Superior temporal gyrus (tissue), 1 donor: ENCODE results near the gene PNPLA4.

Source experiments
- DNase-seq: peaks from one replicate; pipeline ENCODE4 v3.0.0-alpha.2; 2016; ENCODE audit errors: extremely low spot score

The PNPLA4 gene, protein sequence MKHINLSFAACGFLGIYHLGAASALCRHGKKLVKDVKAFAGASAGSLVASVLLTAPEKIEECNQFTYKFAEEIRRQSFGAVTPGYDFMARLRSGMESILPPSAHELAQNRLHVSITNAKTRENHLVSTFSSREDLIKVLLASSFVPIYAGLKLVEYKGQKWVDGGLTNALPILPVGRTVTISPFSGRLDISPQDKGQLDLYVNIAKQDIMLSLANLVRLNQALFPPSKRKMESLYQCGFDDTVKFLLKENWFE

DNA sequence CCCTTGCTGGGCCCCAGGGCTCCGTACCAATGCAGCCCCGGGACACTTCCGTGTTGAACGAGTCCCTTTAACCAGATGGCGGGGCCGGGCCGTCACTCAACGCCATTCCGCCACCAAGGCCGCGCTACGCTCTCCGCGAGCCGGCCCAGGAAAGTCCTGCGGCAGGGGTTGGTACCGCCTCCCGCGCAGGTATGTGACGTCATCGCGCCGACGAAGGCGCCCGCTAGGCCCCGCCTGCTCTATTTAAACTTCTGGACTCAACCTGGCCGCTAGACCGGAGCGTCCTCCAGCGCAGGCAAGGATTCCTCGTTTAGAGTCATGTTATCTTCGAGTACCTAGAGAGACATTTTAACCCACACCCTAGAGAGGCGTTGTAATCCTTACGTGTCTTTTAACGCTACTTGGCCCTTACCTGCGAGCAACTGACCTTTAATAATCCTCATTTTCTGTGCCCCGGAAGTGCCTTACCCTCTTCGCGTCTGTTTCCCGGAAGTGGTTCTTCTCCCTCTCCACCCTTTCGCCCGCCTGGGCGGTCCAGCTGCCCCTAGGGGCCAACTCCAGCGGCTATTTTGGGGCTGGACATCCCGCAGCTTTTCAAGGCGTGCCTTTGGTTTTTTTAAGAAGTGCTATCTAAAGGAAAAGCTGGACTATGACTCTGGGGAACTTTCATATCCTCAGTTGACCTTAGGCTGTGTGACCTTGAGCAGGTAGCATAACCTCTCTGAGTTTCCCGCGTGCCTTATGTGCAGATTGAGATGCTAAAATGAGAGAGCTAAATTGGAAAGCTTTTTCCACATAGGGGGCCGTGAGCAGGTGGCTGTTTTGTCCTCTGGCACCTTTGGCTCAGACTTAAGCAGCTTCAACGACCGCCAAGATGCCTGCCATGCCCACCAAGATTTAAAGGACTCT lies at the start of gene PNPLA4:
TSS of gene PNPLA4 (minus strand) at position 155 of the 909 bp plus-strand sequence. CDS start 1,294 bp downstream, outside the sequence.
- DNase-seq: peak; percentile 47

DNA sequence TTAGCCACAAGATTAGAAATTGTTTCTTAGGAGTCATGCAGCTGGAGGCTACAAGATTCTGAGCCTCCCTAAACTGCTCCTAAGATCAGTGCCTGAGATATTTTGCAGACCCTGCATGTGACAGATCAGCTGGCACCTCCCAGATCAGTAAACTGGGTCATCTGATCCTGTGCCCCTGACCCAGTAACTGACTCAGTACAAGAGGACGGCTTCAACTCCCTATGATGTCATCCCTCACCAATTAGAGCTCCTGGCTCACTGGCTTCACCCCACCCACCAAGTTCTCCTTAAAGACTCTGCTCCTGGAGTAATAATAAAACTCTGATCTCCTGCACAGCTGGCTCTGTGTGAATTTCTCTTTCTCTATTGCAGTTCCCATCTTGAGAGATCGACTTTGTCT lies 45.4 kb upstream of the PNPLA4 start:
- DNase-seq: no peak

DNA sequence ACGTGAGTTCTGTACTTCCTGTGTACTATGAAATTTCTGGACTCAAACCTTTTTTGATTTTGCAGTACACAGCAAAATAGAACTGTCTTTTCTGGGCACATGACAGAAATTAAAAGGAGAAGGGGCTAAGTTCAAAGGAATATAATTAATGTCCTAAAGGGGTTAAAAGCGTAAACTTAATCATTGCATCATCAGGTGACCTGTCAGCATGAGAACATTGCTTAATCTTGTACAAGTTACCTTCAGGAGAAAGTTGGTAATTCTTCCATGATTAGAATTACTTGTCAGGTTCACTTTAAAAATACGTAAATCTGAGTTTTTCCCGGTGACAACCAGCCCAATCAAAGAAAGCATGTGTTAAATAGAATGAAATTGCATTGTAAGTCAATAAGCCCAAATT lies 43.2 kb upstream of the PNPLA4 start:
- DNase-seq: no peak

DNA sequence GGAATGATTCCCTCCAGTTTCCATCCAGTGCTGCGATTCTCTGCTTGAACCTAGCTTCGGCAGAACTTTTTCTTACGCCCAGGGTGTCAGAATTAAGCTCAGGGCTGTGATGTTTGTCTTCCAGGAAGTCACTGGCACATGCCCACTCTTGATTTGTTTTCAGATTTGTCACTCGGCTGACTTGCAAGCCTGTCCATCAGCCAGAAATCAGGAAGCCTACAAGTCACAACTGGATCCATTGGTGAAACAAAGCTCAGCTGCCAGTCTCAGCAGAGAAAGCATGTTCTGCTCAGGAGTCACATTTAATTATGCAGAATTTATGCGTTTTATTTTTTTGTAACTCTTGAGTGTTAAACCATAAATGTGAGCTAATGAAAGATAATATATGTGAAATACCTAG lies 38.2 kb upstream of the PNPLA4 start:
- no peak for DNase-seq

DNA sequence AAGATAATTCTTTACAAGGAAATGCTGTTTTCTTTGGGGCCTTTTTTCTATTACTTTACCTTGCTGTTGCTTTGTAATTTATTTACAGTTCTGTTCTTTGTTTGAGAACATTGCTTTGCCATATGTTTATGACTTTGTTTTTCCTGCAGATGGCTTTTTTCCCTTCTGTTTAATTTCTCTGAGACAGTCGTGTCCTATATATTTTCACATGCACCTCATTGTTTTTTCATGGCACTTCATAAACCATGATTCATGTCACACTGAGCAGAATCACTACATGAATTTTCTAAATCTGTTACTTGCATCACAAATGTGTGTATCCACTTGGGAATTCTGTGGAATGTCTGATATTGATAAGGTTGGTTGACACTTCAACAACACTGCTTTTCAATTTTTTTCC lies 33.0 kb upstream of the PNPLA4 start:
- no peak for DNase-seq

DNA sequence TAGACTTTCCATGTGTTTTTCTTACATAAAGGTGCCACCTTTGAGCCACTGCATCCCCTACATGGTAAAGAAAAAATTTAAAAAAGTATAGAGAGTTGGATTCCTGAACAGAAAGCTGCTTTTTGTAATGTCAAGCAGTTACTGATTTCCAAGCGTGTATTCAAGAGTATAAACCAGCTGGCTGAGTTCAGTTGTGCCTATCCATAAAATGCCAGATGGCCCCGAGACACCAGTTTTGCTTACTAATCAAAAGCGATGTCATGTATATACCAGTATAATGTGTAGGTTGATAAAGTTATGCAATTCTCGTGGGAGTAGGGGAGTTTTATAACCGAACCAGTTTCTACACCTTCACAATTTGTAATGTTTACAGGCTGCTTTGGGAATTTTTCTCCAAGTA lies 26.2 kb upstream of the PNPLA4 start:
- DNase-seq: peak; percentile 31

DNA sequence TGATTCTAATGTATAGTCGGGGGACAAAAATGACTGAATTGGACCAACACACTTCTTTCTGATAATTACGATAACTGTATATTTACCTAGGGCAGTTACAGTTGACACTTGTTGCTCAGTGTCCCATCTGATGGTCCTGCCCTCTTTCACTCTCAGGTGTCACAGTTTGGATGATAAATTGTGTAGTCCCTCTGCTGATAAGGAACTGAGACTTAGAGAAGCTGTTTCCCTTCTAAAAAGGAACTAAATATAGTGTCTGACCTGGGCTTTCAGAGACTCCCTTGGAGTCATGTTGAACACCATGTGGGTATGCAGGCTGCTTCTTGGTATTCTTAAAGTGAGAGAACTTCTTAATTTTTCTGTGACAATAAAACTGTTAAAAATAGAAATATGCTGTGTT lies 23.7 kb upstream of the PNPLA4 start:
- no peak for DNase-seq

DNA sequence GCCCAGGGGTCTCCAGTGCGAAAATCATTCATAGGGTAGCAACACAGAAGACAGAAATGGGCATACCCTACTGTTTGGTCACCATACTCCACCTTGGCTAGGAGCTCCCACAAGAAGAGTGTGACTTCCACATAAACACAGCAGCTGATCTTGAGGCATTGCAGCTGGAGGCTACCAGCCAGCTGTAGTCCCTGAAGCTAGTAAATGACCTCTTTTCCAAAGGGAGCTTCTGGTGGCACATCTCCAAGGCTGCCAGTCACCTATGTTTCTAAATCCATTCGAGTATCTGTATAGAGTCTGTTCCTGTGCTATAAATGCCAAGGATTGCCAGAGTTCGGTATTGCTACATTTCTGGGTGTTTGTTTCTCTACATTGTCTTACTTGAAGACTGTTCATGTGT lies 21.3 kb upstream of the PNPLA4 start:
- no peak for DNase-seq

DNA sequence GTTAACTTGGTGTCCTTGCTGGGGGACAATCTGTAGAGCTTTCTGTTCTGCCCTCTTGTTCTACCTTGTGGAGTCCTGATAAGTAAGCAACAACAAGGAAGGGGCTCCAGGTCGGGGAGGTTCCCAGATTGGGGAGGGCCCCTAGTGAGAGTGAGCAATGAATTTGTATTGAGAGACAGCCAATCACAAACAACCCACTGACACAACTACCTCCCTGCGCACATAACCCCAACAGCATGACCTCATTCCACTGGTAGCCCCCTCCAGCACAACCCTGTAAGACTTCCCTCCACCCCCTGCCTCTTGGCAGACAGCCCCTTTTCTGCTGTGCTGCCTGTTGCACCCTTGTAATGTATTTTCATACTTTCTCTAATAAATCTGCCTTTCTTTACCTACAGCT lies 19.7 kb upstream of the PNPLA4 start:
- no peak for DNase-seq

DNA sequence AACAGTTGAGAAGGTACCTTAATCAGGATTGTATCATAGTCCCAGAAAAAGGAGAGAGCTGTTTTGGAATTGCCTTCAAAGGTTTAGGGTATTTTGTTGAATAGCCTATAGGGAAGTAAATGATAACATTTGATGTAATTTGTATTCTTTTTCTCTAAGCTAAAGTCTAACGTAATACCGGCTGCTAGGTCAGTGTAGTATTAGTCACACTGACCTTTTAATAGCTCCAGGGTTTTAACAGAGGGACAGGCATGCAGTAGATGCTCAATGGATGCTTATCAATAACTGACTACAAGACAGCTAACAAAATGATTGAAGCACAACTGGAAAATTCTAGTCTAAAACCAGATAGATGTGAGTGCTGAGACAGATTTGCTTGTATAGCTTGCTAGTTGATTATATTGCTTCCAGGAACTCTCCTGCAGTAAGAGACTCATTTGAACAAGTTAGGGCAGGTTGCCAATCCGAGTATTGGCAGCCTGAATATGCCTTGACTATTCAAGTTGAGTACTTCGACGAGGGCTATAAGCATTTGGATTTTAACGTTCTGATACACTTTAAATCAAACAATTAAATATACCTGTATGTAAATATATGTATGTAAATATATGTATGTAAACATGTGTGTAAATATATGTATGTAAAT lies 16.5 kb upstream of the PNPLA4 start:
- no peak for DNase-seq

DNA sequence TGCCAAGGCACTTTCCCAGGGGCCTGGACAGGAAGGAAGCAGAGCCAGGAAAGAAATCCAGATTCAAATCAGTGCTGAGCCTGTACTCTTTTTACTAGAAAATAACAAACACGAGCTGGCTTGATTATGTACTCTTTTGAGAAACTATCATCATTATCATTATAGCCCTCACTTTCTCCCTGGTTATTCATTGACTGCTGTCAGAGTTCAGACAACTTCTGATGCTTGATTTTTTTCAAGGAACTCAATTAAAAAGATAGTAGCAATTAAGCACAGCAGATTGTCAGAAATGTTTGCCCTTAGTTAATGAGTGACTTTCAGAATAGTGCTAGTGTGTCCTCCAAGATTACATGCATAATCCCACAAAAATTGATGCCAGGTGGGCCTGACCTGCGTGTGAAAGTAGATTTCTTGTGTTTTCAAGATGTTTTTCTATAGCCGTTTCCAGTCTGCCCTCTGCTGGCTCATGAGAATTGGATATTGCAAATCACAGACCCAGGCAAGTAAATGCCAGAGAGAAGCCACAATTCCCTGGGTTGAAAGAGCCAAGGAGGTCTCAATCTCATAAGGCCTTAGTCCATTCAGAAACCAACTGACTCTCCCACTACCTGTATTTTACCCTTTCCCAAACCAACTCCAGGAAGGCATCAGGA lies 14.3 kb upstream of the PNPLA4 start:
- no peak for DNase-seq

DNA sequence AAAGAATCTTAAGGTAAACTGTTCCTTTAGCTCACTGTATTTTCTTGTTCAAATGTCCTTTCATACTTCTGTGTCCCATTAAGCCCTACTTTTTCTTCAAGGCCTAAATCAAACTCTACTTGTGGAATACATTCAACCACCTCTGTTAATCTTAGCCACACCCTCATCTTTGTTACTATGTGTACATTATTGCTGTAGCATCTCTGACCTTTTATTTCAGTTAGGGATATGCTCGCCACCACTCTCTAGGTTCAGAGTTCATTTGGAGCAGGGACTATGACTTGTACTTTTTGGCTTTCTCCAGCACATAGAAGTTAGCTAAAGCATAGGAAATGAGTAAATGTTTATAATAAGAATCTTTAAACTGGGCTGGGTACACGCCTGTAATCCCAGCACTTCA lies 6.8 kb upstream of the PNPLA4 start:
- DNase-seq: no peak

DNA sequence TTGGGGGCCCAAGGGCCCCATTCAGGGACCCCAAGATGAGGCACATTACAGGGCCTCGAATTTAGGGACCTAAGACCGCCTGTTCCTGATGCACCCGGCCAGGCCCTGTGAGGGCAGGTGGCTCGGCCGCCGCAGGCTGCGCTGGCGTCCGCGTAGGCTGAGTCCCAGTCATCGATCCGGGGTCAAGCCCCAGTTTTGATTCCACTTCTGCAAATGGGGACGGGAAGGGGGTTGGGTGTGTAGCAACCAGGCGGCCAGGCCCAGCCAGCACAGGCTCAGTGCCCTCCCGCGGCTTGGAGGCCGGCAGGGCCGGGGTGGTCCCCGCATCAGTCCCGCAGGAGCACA lies 327 bp downstream of the PNPLA4 start:
- no peak for DNase-seq

DNA sequence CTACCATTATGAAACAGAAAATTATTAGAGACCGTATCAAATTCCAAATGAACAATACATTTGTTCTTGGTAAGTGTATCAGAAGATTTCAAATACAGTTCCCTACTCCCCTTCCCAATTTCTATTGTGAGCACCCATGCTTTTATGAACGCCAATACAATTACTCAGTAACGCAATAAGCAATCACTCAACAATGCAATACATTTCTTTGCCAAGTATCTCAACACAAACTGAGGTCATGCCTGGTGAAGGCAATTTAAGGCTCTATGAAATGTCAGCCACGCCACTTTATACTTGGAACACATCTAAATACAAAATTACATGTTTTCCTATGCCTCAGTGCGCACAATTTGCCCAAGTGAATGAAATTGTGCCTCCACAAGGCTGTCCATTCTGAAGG lies 712 bp downstream of the PNPLA4 start:
- DNase-seq: no peak

DNA sequence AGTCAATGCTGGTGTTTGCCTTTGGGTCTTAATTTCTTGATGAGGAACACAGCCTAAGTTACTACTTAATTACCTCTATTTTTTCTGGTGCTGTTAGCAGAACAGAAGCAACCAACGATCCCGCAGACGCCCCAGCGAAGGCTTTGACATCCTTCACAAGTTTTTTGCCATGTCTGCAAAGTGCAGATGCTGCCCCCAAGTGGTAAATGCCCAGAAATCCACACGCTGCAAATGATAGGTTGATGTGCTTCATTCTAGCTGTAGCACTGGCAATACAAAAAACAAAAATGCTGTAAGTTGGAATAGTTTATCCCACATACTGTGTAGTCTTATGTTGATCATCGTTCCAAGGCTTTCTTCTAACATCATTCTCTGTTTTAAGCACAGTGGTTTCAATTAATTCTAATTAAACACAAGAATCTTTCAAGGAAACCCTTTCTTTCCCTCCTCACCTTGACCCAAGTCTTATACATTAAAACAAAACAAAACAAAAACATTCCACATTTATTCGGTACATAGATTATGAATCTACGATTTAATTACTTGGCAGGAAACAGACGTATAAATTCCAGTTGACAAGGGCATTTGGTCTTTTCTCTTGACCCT lies 1.2 kb downstream of the PNPLA4 start:
- DNase-seq: peak; percentile 76

DNA sequence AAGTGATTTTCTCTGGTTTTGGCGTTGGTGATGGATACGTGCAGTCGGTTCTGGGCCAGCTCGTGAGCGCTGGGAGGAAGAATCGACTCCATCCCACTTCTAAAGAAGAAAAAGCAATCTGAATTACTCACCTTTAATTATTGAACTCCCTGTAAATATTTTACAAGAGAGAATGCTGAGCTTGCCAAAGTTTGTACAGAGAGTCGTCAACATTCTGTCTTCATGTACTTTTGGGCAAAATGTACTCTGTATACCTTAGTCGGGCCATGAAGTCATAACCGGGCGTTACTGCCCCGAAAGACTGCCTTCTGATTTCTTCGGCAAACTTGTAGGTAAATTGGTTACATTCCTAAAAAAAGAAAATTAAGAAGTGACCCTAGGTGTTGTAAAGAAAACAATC lies 5.5 kb downstream of the PNPLA4 start:
- no peak for DNase-seq

DNA sequence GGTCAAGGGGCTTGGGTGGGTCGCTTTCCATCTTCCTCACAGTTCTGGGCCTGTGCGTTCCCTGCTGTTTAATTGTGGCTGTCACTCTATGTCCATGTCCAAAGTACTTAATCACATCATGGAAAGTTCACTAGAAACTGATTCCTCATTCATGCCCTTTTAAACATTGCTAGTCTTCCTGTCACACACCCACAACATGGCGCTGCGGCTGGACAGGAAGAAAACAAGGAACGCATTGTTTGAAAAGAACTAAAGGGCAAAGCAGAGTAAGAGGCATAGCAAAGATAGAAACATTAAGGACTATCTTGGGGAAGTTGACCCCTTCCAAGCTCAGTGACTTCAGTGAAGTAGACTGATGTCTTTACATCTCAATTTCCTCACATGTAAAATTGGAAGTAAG lies 18.4 kb downstream of the PNPLA4 start:
- DNase-seq: no peak

DNA sequence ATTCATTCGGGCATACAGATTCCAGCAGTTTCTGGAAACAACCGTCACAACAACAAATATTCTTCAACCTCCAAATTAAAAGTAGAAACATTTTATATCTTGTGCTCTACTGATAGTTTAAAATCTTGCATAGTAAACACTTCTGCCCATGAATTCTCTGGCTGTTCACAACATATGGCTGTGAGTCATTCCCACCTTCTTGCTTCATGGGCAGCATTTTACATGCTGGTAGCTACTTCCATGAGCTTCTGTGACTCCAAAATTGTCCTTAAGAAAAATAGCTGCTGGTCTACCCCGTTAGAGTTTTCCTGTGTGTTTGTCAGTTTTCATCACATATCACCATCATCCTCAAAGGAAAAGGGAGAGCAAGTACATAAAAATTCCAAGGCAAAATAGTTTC lies 22.7 kb downstream of the PNPLA4 start:
- no peak for DNase-seq

DNA sequence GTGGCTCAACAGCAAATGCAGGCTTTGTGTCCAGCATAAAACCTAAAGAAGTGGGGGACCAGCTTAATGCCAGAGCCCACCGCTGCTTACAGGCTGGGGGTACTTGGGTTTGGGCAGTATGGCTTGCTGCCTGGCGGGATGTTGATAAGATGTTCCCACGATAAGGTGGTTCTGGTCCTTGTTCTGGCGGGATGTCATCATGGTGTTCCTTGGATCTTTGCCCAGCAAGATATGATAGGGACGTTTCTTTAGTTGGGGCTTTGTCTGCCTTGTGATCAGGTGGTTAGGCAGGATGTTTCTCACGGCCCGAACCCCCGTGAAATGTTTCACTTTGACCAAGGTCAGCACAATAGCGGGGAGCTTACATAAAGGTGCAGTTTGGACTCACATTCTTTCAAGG lies 35.3 kb downstream of the PNPLA4 start:
- DNase-seq: no peak

DNA sequence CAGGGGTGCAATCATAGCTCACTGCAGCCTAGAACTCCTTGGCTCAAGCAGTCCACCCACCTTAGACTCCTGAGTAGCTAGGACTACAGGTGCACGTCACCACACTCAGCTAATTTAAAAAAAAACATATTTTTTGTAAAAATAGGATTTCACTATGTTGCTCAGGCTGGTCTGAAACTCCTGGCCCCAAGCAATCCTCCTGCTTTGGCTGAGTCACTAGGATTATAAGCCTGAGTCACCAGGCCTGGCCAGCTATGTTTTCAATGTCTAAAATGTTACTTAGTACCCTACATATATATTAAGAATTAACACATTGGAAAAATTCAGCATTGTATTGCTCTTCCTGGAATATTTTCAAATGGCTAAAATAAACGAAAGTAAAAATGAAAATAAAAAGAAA lies 37.5 kb downstream of the PNPLA4 start:
- no peak for DNase-seq

DNA sequence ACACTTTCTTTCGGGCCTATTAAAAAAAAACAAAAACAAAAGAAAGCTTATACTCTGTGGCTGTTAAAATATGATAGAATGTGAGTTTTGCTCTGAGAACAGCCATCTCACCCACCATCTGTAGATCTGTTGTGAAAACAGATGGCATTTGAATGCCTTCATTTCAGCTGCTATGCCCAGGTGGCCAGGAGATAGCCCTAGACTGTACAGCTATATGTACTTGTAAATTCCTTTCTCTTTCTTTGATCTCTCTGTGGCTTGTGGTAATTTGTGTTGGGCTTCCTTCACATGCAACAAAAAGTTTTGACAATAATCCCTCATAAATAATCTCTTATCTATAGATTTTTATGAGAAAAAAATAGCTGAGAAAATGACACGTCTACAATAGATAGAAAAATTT lies 38.1 kb downstream of the PNPLA4 start:
- no peak for DNase-seq

DNA sequence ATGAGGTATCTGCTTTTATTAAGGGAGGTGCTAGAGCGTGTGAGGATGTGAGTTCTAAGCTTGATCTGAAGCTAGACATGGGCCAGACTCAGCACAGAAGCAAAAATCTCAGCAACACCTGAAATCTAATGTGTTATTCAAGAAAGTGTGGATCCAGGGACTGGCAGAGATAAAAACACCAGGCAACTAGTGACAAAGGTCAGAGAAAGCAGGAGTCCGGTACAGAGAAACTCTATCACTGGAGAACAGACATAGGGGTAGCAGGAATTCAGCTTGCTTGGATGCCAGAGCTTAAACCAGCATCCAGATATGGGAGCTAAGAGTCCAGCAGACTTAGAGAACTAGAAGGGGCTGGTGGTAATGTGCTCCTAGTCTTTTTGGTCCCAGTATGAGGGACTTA lies 50.3 kb downstream of the PNPLA4 start:
- DNase-seq: no peak
